Central memory CD4-positive, alpha-beta T cell (primary cell): Measurements from ENCODE around the gene PADI1.

ENCODE experiments used
- DNase-seq: peaks from one replicate; pipeline ENCODE4 v3.0.0; 2022

The PADI1 gene

DNA sequence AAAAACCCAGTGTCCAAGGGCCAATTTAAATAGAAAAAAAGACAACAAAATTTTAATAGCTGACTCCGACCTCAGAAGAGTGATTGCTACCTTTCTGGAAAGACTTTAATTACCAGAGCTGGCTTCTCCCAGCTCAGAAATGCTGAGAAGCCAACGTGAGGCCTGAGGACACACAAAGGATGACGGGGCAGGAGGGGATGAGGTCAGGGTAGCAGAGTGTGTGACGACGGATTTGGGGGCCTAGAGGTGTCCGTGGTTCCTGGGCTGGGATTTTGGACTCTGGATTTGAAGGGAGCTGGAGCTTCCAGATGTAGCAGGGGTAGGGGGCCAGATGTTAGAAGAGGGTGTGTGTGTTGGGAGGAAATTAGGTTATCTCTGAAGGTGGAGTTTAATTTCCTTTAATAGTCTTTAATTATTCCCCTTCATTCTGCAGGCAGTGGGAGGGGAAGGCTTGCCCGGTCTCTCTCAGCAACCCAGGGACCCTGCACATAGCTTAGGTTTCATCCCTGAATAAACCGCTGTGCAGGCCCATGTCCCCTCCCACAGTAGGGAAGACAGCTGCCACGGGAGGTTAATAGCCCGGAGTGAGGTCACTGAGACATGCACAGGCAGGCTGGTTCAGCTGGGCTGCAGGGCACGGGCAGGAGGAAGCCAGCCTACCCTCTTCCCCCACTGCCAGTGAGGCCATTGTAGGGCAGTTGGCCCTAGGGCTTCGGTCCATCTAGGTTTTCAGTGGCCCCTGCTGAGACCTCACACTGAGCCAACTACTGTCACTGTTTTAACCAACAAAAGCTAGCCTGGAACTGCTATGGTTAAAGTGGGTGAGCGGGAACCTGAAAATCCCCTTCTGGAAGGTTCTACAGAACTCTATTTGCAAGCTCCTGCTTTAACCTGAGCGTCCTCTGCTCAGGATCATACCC, 40.2 kb downstream of the PADI1 start:
- DNase-seq, result no peak

DNA sequence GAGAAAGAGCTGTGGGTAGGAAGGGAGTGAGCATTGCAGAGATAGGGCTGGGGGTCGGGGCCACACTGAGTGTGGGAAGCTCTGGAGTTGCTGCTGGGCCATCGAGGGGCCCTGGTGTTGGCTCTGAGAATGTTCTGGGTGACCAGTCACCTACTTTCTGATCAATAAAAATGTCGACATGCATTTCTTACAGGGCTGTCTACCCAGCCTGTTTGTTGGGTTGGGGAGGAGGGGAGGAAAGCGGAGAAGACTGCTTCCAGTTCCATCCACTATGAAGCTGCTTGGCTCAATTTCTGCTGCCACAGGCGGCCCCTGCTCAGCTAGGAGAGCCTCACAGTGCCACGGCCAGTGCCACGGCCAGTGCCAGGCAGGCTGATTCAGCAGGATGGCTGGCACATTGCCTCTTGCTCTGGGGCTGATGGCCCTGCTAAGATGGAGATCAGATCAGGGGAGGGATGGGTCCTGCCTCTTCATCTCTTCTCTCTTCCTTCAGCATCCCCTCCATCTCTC, 40.9 kb downstream of the PADI1 start:
- DNase-seq, result no peak

DNA sequence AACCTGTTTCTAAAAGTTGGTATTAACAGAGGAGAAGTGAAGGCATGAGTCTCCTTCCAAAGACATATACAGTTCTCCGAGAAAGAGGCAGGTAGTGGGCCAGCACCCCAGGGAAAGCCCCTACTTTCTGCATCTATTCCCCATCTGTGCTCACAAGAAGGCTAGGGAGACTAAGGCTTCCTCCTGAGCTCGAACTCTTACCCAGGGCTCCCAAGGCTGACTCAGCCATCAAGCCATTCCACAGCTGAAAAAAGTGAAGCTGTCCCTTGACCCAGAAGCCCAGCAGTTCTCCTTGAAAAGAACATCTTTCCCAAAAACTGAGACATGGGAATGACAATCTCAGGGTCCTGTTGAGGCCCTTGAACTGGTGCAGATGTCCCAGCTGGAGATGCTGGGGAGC, 42.0 kb downstream of the PADI1 start:
- no peak for DNase-seq

DNA sequence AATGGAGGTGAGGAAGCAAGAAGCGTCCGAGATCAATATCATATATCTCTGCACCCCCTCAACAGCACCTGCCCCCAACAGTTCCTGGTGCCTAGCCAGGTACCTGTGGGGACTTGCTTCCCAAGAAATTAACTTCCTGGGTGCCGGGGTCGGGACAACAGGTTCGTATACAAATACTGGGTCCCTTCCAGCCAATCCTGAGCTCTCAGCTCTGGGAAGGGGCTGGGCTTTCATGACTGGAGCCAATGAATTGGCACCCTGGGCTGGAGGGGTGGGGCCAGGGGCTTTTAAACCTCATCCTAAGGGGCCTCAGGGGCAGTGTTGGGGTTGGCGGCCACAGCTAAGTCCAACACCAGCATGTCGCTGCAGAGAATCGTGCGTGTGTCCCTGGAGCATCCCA, 43.9 kb downstream of the PADI1 start, which contains the start of gene PADI3:
TSS of gene PADI3 (plus strand) at position 318 of the 400 bp plus-strand sequence. CDS start at position 358, 40 bp downstream.
- DNase-seq, result no peak

DNA sequence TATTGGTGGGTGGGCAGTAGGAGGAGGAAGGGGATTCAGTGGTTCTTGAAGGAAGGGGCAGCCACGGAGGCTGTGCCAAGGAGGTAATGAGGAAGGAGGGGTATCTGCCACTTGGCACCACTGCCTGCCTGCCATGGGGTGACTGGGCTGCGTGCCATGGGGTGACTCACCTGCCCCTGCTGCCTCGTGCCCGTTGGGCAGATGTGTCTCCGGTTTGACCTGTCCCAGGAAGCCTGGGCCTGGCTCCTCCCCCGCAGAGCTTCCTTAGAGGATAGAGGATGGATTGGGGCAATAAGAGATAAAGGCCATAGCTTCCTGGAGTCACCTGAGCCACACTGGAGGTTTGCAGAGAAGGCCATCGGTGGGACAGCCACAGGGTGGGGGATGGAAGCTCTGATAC, 45.7 kb downstream of the PADI1 start:
- DNase-seq, result no peak

DNA sequence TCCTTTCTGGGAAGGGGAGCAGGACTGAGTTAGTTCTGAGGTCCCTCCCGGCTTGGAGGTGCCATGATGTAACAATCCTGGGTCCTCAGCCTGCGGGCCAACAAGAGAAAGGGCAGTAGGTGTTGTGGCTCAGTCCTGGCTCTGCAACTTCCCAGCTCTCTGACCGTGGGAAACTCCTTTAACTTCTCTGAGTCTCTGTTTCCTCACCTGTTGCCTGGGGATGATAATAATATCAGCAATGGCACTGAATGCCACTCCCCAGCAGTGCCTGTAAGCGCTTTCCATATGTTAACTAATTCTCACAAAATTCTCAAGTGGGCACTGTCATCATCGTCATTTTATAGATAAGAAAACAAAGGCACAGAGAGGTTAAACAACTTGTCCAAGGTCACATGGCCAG, 46.3 kb downstream of the PADI1 start:
- no peak for DNase-seq

DNA sequence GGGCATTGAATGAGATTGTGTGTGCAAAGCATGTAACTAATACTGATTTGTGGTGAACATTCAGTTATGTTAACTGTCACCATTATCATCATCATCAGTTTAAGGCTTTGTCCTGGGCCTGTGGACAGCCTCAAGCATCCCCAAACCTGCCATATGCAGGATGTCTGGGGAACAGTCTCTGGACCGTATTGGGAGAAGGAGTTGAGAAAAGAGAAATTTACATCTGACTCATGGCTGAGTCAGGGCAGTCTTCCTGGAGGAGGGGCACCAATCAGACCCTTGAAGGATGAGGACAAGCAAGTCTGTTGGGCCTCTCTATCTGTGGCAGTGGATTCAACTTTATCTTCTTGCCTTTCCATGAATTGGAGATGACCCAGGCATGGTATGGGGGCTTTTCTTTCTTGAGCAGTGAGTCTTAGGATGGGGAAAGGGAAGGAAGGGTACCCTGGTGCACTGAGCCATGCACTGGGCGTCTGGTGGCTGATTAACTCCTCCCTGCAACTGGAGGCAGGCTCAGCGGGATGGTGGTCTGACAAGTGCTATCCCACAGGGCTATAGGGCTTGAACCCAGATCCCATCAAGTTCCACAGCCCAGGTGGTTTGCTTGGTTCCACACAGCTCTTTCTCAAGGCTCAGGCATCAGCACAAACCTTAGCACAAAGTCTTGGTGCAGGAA, 46.9 kb downstream of the PADI1 start:
- no peak for DNase-seq

DNA sequence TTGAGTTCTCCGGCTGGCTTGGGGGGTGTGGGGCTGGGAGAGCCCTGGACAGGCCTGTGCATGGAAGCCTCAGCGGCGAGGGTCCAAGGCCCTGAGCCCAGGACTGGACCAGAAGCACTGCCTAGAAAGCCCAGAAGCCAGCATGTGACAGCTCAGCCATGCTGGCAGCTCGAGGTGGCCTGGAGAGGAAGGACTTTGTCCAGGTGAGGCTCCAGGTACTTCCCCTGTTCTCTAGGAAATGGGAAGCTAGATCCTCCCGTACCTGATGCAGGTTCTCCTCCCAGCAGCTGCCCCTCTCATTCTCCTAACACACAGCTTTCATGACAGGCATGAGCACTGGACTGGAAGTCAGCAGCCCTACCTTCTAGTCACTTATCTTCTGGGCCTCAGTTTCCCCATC, 50.4 kb downstream of the PADI1 start:
- no peak for DNase-seq

DNA sequence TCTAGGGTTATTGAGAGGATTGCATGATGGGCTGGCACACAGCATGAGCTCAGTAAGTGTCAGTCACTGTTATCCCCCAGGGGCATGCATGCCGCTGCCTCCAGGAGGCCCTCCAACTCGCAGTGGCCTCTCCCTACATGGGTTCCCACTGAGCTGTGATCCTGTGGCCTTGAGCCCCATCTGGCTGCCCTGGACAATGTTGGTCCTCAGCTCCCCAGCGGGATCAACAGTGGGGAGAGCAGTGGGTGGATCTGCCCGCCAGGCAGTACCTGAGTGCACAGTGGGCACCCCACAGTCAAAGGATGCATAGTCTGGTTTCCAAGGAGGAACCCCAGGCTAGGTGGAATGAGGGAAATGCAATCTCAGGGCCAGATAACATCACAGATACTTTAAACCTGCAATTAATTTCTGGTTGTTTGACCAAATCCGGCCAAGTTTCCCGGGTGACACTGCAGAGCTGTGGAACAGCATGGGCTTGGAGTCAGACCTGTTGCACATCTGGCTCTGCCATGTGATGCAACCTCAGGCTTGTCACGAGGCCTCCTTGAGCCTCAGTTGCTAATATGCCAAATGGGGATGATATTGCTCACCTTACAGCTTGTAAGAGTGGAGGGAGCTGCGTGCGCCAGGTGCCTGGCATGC, 53.3 kb downstream of the PADI1 start:
- DNase-seq, result no peak

DNA sequence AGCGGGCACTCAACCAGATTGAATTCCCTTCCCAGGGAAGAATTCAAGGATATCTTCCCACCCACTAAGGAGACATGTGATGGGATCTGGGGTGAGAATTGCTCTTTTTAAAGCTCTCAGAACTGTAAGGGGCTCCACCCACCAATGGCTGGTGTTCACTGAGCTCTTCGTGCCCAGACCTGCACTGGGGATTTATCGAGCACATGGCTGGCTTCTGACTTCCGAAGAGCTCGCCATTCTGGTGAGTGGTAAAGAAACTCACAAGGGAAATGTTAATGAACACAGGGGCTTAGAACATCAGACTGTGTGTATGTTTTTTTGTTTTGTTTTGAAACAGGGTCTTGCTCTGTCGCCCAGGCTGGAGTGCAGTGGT, 53.8 kb downstream of the PADI1 start:
- DNase-seq, result no peak

DNA sequence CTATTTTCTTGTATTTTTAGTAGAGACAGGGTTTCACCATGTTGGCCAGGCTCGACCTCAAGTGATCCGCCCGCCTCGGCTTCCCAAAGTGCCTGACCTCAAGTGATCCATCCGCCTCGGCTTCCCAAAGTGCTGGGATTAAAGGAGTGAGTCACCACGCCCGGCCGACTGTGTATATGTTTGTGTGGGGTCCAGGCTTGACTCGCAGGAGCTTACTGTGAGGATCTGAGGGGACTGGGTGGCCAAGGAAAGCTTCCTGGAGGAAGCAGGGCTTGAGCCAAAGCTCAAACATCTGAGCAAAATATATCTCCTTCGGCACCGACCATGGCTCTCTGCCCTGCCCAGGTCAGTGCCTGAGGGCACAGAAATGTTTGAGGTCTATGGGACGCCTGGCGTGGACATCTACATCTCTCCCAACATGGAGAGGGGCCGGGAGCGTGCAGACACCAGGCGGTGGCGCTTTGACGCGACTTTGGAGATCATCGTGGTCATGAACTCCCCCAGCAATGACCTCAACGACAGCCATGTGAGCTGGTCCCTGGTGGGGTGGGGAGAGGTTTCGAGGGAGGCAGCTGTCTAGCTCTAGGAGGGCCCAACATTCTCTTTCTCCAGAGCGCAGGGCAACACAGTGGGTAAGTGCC, 54.4 kb downstream of the PADI1 start:
- DNase-seq, result no peak

DNA sequence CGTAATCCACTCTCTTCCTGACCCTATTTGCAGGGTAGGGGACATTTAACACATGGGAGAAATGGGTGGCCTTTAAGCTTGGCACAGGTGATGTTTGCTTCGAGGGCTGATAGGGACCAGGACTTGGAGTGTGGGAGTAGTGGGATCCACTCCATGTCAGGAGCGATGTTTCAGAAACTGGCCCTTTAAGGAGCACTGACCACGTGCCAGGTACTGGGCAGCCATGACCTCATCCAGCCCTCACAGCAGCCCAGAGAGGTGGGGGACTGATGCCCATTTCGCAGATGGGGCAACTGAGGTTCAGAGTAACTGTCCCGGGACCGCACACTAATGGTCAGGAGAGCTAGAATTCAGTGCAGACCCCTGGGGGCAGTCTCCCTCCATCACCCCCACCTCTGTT, 55.3 kb downstream of the PADI1 start:
- no peak for DNase-seq

DNA sequence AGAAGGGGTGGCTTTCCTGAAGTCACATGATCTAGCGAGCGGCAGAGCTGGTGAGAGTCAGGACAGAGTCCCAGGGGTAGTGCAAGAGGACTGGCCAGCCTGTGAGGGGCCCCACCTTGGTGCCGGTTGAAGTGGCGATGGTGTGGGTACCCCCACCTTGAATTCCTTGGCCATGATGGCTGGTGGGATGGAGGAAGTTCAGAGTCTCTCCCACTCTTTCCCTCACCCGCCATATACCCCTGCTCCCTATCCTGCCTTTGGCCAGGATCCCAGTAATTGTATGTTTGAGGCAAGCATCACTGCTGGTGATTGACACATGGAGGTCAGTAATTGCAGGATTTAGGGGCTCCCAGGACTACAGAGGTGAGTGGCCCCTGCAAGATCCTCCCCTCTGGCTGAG, 55.8 kb downstream of the PADI1 start:
- no peak for DNase-seq

DNA sequence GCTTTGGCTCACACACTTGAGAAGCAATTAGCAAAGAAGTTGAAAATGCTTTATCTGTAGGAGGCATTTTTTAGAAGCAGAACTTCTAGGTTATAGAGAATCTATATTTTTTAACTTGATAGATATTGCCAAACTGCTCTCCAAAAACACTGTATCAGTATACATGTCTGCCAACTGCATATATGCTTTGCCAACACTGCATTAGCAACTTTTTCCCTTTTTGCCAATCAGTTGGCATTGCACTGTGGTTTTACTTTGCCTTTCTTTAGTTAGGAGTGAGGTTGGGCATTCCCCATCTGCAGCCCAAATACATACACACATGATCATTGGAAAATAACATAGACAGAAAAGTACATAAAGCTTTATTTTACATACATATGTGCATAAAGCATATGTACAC, 59.0 kb downstream of the PADI1 start:
- no peak for DNase-seq

DNA sequence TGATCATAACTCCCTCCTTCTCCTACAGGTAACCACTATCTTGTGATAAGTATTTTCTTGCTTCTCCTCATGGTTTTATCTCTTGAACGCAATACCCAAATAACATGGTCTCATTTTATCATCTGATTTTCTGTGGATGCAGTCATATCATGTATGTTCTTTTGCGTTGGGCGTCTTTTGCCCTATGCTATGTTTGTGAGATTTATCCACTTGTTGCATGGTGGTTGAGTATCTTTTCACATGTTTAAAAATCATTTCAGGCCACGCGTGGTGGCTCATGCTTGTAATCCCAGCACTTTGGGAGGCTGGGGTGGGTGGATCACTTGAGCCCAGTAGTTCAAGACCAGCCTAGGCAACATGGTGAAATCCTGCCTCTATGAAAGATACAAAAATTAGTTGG, 59.5 kb downstream of the PADI1 start:
- DNase-seq, result no peak

DNA sequence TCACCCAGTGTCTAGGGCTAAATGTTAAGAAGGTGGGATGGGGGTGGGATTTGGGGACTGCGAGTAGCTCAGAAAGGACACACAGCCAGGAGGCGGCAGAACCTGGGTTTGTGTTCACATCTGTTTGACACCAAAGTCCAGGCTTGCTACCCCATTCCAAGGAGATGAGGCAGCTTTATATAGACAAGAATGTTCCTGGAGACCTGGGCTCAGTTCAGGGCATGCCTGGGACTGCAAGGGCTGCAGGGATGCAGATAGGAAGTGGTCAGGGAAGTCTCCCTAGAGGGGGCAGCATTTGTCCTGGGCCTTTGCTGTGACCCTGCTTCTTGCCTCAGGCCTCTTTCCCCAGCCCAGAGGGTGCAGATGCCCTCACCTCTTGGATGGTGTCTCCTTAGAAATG, 60.2 kb downstream of the PADI1 start:
- no peak for DNase-seq

DNA sequence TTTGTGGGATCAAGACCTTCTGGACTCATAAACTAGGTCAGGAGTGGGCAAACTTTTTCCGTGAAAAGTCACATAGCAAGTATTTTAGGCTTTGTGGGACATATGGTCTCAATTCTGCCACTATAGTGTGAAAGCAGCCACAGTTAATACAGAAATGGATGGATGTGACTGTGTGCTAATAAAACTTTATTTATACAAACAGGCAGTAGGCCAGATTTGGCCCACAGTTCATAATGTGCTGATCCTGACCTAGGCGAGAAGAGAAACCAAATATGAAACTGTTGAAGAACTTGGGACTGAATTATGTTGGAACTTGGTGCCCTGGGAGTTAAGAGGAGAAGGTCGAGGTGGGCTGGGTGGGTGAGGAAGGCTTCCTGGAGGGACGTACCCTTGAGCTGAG, 61.0 kb downstream of the PADI1 start:
- DNase-seq, result no peak

DNA sequence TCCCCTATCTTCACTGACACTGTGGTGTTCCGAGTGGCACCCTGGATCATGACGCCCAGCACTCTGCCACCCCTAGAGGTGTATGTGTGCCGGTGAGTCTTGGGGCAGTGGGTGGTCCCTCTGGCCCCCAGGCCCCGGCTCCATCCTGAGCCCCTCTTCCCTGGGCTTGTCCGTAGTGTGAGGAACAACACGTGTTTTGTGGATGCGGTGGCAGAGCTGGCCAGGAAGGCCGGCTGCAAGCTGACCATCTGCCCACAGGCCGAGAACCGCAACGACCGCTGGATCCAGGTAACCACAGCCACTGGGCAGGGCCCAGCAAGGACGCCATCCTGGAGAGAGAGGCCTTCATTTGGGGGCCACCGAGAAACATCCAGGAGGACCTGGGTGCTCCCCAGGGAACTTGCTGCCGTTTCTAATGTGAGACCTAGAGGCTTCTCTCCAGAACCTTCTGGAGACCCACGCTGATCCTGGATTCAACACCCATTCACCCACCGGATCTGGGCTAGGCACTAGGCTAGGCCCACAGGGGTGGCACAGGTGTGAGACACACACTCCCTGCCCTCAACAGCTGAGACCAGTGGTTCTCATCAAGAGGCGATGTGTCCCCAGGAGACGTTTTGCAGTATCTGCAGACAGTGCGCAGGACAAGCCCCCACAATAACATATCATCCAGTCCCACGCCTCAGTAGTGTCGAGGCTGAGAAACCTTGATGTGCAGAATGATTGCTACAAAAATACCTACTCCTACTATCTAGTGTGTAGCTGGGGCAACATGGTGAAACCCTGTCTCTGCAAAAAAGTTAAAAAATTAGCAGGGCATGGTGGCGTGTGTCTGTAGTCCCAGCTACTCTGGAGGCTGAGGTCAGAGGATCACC, 66.2 kb downstream of the PADI1 start:
- DNase-seq, result no peak

DNA sequence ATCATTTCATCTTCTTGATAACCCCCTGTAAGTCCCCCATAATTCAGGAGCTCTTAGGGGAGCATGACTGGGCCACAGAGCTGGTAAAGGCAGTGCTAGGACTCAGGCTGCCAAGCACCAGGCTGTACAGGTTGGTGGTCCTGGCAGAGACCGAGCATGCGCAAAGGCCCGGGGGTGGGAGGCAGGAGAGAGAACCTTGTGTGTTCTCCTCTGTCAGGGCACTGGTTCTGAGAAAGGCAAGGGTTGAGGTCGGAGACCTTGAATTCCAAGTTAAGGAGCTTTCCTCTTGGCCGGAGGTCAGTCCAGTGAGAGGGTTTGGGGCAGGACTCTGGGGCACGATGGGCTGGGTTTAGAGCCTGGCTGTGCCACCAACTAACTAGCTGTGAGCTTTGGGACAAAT, 67.1 kb downstream of the PADI1 start:
- no peak for DNase-seq

DNA sequence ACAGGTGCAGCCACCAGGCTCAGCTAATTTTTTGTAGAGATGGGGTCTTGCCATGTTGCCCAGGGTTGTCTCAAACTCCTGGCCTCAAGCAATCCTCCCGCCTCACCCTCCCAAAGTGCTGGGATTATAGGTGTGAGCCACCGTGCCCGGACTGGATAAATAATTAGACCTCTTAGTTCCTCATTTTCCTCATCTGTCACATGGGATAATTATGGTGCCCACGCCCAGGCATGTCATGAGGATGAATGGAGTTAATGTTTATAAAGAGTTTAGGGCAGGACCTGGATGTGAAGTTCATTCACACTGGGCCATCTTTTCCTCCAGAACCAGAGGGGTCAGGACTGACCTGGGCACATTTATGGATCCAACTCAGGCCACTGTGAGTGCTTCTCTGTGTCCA, 67.7 kb downstream of the PADI1 start:
- DNase-seq, result no peak

DNA sequence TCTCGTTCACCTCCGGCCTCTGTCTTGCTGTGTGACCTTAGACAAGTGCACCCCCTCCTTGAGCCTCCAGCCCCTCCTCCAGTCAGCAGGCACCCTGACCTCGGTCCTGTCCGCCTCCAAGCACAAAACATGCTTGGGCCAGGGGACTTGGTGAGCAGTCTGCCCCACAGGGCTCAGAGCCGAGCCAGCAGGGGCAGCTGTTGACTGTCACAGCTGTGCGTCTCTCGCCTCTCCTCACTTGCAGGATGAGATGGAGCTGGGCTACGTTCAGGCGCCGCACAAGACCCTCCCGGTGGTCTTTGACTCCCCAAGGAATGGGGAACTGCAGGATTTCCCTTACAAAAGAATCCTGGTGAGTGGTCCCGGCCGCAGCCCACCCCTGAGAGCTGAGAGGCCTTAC, 68.2 kb downstream of the PADI1 start:
- DNase-seq, result no peak
